DMS153 treated with DMSO at 0.1 percent for 48 hours (cell line): ENCODE results near the gene MRPL41.
A peak's percentile ranks its signal among the peaks of the same experiment; 100 is the strongest.
"Not testable (repeated sequence)": the region's sequence is repeated elsewhere in the genome, so short reads cannot be mapped to it uniquely, and the experiment has no call there.

Experiments used
- DNase-seq: peaks from one replicate; lab custom pipeline; 2025; ENCODE audit not compliant: unreplicated experiment; lab: John Stamatoyannopoulos, UW

MRPL41 gene

DNA sequence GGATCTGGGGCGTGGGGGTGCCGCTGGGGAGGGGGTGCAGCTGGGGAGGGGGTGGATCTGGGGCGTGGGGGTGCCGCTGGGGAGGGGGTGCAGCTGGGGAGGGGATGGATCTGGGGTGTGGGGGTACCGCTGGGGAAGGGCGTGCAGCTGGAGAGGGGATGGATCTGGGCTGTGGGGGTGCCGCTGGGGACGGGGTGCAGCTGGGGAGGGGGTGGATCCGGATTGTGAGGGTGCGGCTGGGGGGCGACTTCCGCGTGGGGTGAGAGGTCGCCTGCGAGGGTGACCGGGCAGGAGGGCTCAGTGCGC, 768 bp upstream of the MRPL41 start:
- not testable (repeated sequence) for DNase-seq

DNA sequence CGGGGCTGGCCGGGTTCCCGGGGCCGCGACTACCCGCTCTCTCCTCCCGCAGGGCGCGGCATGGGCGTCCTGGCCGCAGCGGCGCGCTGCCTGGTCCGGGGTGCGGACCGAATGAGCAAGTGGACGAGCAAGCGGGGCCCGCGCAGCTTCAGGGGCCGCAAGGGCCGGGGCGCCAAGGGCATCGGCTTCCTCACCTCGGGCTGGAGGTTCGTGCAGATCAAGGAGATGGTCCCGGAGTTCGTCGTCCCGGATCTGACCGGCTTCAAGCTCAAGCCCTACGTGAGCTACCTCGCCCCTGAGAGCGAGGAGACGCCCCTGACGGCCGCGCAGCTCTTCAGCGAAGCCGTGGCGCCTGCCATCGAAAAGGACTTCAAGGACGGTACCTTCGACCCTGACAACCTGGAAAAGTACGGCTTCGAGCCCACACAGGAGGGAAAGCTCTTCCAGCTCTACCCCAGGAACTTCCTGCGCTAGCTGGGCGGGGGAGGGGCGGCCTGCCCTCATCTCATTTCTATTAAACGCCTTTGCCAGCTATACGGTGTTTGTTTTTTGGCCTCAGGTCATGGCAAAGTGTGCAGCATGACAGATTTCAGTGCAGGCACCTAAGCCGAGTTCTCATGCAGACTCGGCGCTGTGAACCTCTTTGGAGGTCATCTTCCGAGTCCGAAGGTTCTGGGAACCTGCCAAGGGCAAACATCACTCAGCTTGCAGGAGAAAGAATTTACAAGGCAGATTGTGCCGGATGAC, 516 bp downstream of the MRPL41 start:
- DNase-seq: peak; percentile 36

DNA sequence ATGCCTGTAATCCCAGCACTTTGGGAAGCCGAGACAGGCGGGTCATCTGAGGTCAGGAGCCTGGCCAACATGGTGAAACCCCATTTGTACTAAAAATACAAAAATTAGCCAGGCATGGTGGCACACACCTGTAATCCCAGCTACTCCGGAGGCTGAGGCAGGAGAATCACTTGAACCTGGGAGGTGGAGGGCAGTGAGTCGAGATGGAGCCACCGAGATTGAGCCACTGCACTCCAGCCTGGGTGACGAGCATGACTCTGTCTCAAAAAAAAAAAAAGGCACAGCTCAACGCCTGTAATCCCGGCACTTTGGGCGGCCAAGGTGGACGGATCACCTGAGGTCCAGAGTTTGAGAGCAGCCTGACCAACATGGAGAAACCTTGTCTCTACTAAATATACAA, 2.0 kb downstream of the MRPL41 start:
- not testable (repeated sequence) for DNase-seq

DNA sequence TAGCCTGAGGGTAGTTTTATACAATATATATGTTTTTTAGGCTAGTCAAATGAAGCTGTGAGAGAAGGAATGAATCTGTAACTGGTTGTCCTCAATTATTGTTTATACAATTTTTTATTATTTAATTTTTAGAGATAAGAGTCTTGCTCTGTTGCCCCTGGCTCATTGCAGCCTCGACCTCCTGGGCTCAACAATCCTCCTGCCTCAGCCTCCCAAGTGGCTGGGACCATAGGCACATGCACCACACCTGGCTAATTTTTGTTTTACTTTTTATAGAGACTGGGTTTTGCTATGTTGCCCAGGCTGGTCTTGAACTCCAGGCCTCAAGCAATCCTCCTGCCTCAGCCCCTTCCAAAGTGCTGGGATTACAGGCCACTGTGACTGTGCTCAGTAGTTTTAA, 2.7 kb downstream of the MRPL41 start:
- DNase-seq: no peak

DNA sequence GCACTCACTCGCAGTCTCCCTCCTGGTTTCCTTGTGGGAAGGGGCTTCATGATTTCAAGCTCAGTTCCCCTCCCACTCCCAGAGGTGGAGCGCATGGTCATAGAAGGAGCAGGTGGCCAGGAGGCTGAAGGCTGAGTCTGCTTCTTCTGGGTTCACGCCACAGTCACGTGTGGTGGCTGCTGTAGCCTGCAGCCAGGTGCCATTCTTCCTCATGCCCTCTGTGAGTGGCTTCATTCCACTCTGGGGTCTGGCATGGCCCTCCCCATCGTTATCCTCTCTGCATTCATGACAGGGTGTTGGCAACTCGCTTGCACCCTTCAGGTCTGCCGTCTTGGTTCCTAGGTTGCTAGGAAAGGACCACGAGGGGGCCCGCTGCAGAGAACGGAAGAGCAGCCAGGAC, 3.5 kb downstream of the MRPL41 start:
- no peak for DNase-seq

DNA sequence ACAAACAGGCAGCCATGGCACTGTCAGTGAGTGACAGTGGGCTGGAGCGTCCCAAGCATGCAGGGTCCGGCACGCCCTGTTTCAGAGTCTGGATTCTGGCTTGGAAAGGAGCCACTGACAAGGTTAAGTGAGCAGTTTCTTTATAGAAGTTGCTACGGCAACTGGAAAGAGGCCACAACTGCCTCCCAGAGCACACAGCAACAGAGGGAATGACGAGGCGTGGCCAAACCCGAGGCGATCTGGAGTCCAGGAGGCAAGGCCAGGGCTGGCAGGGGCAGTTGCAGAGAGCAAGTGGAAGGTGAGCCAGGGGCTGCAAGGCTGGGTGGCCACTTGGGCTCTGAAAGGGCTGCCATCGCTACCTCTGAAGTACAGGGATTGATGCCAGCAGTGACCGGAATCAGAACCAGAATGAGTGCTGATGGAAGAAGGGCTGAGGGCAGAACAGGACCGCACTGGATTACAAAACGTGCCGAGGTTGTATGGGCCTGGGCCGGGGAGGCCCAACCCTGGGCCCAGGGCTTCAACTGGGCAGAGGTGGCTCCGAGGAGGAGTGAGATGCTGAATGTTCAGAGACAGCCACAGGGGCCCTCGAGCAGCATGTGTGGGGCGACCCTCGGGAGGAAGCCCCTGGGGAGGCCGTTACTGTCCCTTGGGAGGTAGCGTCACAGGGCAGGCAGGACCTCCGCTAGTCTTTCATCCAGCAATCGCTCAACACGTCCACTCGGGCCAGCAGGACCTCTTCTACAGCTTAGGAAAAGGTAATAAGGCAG, 4.6 kb downstream of the MRPL41 start:
- no peak for DNase-seq

DNA sequence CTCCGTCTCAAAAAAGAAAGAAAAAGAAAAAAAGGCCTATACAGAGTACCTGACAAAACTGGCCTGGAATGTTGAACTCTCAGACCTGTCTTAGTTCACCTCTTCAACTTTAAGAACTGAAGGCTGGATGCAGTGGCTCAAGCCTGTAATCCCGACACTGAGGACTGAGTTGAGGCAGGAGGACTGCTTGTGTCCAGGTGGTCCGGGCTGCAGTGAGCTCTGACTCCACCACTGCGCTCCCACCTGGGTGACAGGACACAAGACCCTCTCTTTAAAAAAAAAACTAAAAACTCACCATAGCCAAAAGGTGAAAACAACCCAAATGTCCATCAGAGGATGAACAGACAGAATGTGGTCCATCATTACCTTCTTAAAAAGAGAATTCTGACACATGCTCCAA, 6.4 kb downstream of the MRPL41 start:
- no peak for DNase-seq

DNA sequence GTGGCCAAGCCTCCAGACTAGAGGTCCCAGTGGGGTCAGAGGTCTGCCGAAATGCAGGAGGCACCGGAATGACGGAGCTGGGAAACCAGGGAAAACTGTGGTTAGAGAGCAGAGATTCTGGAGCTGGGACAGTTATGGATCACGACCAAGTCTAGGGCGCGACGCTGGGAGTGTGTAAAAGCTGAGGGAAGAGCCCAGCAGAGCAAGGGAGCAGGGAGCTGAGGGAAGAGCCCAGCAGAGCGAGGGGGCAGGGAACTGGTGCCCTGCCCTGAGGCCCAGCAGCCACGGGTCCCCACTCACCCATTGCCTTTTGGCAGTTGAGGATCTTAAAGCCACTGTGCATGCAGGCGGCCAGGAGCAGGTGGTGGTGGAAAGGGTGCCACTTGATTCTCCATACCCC, 12.5 kb downstream of the MRPL41 start:
- DNase-seq: no peak

DNA sequence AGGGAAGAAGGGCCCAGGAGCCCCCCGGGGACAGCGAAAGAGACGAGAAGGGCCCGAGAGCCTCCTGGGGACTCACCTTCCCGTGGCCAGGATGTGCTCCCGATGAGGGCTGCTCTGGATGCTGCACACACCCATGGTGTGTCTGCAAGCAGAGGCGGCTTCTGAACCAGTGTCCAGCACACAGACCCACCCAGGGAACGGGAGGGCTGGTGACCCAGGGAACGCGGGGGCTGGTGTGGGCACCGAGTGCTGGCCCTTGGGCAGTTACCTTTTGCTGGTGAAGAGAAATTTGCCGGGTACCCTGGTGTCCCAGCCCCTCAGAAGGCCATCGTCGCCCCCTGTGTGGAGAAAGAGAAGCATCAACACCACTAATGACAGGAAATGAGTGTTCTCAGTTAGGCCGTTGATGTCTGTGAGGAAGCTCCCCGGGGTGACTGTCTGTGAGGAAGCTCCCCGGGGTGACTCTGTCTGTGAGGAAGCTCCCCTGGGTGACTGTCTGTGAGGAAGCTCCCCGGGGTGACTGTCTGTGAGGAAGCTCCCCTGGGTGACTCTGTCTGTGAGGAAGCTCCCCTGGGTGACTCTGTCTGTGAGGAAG, 13.2 kb downstream of the MRPL41 start:
- DNase-seq: no peak

DNA sequence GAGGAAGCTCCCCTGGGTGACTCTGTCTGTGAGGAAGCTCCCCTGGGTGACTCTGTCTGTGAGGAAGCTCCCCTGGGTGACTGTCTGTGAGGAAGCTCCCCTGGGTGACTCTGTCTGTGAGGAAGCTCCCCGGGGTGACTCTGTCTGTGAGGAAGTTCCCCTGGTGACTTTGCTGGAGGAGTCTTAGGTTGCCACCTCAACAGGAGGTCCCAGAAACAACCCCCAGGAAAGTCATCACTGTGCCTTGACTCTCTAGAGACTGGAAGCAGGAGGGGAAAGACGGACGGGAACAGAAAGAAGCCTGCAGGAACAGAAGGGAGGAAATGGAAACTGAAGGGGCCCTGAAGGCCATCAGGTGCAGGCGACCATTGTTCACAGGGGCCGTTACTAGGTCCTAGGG, 16.8 kb downstream of the MRPL41 start:
- DNase-seq: not testable (repeated sequence)

DNA sequence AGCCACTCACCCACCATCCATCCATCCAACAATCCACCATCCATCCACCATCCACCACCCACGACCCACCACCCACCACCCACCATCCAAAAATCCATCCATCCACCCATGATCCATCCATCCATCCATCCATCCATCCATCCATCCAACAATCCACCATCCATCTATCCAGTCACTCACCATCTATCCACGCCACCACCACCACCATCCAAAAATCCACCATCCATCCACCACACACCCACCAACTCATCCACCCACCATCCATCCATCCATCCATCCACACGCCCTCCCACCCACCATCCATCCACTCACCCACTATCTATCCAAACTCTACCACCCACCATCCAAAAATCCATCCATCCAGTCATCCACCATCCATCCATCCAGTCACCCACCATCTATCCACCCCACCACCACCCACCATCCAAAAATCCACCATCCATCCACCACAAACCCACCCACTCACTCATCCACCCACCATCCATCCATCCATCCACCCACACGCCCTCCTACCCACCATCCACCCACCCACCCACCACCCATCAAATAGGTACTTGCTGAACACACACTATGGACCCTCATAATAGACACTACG, 18.0 kb downstream of the MRPL41 start:
- DNase-seq: no peak

DNA sequence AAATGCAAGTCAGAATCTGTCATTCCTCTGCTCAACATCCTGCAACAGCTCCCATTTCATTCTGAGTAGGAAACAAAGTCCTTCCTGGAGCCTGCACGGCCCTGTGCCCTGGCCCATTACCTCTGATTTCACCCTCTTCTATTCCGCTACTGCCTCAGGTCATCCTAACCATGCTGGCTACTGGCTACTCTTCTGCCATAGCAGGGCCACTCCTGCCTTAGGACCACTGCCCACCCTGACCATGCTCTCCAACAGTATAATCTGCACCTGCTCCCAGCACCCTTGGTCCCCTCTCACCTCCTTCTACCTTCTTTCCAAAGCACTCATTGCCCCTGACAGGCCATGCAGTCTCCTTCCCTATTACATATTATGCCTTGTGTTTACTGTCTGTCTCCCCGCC, 18.9 kb downstream of the MRPL41 start:
- DNase-seq: no peak

DNA sequence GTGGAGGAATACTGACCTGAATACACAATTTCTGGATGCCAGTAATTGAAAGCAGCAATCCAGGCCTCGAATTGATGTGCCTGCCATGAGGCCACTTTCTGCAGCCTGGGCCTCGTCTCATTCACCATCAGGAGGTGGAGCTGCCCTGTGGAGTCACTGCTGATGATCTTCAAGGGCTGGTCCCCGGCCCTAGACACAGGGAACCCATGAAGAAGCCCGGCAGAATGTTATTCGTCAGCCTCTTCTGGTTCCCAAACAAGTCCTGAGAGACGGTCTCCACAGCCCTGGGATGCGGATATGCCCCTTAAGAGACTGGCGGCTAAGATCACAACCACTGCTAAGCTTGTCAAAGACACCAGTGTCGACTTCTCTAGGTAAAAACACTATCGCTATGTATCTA, 22.5 kb downstream of the MRPL41 start:
- DNase-seq: no peak

DNA sequence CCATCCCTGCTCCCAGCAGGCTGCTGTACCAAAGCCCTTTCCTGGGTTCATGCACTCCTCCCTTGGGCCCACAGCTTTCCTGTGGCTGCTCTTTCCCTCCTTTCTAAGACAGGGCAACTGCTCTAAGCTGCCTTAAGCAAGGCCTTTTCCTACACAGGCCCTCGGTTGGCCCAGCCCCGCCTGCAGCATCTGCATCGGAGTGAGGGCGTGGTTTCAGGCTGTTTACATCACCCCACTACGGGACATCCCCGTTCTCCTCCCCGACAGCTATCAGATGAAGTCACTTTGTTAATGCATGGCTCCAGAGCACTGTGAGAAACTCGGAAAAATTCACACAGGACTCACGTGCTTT, 23.7 kb downstream of the MRPL41 start:
- no peak for DNase-seq

DNA sequence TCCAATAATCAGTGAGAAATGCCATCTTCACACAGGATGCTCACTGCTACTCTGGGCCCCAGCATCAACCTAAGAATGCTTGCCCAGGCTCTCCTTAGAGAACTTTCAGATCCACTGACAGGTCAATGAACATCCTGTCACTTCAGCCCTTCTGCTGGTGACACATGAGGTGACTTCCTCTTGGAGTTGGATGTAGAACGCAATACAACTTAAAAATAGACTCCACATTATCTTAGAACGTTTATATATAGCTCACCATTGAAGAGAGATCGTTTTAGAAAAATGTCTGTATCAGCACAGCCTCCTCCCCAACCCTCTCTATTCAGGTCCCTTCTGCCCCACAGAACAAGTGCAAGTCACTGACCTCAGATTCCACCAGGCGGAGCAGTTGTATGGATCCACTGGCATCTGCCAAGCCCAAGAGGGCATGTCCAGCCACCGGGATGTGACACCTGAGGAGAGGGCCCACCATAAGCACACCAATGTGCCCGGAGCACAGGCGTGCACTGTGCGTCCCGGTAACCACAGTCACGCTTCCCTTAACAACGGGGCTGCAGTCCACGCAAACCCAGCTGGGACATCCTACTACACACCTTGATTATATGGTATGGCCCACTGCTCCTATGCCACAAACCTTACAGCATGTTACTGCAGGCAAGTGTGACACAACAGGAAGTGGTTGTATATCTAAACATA, 24.2 kb downstream of the MRPL41 start:
- DNase-seq: no peak

DNA sequence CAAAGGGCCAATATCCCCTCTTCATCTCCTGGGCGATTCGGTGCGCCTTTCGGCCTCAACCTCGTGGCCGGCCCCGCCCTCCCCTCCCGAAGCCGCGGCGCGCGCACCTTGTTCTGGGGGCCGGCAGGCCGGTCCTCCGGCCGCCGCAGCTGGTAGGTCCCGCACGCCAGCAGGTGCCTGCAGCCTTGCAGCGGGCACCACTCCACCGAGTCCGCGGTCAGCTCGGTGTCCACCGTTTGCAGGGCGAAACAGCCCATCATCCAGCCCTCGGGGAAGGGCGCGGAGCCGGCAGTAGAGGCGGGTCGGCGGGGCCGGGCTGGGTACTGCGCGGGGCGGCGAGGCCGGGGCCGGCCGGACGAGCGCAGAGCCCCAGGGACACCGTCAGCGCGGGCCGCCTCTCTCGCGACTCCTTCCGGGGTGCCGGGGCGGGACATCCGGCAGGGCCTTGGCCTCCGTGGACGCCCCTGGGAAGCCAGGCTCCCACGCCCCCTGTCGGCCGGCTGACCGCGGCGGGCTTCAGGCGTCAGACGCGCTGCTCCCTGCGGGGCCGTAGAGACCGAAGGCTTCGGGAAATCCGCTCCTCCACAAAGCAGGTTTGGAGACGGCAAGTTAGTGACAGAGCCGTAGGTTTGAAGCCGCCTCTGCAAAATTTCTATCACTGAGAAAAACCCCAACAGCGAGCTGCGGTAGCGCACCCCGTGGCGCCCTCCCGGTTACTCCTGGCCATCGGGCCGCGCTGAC, 27.0 kb downstream of the MRPL41 start, which contains the start of gene DPH7:
Gene DPH7, minus strand, starts transcription at position 408 of the 741 bp plus-strand sequence. Its CDS starts 148 bp downstream, at position 260.
- peak; percentile 78 for DNase-seq

DNA sequence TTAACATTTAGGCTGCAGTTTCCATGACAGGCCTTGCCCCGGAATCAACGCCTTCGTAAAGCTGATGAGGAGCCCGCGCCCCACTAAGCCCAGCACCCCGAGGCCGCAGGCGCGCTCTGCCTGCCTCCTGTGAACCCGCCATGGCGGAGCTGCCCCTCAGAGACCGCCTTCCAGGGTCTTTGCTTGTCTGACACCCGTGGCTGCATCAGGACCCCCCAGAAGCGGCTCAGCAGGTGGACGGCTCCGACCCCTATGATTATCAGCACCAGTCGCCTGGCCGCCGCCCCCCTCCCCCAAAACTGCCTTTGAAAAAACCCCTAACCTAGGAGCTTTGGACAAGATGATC, 27.6 kb downstream of the MRPL41 start:
- DNase-seq: no peak

DNA sequence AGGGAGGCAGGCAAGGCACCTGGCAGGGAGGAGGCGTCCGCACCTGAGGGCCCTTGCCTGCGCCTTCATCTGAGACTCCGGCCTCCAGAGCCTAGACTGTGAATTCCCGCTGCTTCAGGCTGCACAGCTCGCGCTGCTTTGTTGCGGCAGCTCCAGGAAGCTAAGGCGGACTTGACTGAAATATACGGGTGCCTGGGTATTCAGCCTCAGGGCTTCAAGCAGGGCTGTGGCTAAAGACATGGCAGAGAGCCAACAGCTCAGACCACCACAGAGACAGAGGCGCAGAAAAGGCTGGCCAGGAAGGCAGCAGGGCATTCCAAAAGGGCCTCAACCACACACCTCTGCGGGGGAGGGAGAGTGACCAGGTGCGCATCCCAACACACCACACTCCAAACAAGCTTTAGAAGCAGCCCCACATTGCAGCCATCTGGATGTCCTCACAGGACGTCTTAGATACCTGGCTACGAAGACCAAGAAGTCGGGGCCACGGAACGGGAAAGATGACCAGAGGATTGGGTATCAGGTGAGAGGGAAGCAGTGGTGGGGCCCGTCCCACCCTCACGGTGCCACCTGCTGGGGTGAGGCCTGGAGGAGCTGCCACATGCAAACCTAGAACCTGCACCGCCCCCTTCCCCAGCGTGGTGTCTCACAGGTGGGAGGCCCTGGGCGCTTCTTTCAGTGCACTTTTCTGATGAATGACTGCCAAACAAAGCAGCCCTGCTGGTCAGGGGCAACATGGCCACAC, 28.7 kb downstream of the MRPL41 start:
- DNase-seq: no peak

DNA sequence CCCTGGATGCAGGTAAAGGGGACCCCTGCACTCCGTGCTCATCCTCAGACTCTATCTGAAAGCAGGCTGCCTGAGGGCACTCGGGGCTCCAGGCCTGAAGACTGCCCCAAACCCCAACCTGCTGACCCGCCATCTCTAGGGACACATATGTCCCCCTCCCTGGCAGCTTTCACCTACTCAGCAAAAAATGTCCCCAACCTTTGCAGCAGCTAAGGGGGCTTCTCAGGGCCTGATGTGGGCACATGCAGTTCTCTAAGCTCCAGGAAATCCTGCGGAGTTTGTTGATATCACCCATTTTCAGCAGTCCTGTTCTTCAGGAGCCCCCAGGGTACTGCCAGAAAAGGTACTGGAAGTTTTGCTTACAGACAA, 29.3 kb downstream of the MRPL41 start:
- no peak for DNase-seq
